HK-2 (cell line): Measurements from ENCODE around the gene MAGI1.

Experiments
- DNase-seq: peaks from one replicate; pipeline ENCODE4 v3.0.0-alpha.2; 2018; ENCODE audit not compliant: unreplicated experiment

Gene MAGI1

GRCh38 chr3:65432388-65433003 is 606.2 kb downstream of the MAGI1 start:
- no peak for DNase-seq

- no peak for DNase-seq
Observed at GRCh38 chr3:65425880-65426279, 612.8 kb downstream of the MAGI1 start.

DNA sequence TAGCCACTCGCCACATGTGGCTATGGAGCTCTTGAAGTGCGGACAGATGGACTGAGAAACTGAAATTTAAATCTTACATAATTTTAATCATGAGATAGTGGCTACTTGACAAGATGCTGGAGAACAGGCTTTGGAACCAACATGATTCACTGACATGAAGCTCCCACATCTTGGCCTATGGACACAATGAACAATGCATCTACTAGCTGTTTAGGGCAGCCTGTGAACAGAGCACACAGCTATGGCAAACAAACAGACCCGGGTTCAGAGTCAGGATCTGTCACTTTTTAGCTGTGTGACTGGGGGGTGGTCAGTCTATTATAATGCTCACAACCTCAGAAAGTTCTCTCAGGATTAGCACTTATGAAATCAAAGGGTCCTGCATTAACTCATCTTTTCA is 616.6 kb downstream of the MAGI1 start:
- DNase-seq, result no peak

- no peak for DNase-seq
Observed at GRCh38 chr3:65419233-65419632, 619.5 kb downstream of the MAGI1 start.

DNA sequence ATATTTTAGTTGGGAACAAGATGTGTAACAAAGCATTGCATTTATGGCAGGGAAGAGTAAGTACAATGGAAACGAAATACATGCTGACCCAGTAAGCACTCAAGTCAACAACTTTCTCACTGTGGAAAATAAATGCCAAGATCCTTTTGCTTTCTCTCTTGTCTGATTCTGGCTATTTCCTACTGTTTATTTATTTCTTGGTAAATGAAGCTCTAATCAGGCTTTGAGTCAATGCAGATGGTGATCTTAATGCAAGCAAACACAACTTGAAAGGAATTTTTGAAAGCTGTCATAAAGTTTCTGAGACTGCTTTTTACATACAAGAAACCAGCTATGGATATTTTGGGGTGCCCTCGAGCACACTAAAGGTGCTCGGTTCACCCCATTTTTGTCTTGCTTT is 624.8 kb downstream of the MAGI1 start:
- DNase-seq, result no peak

DNA sequence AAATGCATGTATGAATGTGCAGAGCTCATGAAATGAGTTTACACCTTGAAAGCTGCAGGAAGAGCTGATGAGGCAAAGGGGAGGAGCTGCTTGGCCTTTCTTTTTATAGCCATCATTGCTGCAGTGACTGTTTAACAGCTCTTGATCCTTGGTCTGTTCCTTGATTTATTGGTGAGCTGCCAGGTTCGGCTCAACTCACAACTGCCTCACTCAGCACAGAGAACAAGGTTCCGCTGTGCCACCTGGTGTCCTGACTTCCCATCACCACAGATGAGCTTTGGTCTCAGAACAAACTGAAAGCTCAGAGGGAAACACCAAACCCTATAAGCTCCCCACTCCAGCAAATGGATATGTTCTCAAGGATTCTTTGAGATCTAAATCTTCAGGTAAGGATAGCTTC is 626.1 kb downstream of the MAGI1 start:
- no peak for DNase-seq

GRCh38 chr3:65411367-65411766 is 627.4 kb downstream of the MAGI1 start:
- DNase-seq, result no peak

DNA sequence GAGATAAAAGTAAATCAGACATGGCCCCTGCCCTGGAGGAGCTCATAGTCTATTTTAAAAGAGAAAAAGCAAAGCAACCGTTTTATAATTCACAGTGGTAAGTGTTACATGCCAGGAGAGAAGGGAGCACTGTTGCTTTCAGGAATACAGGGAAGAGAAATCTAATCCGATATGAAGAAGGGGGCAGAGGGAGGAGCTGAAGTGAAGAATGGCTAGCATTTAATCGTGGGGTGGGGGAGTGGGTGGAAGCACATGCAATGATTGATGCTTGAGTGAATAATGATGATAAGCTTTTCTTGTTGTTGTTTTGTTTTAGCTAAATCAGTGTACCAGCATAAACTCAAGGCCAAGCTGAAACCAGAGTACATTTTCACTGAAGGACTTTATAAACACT is 629.5 kb downstream of the MAGI1 start:
- no peak for DNase-seq

DNA sequence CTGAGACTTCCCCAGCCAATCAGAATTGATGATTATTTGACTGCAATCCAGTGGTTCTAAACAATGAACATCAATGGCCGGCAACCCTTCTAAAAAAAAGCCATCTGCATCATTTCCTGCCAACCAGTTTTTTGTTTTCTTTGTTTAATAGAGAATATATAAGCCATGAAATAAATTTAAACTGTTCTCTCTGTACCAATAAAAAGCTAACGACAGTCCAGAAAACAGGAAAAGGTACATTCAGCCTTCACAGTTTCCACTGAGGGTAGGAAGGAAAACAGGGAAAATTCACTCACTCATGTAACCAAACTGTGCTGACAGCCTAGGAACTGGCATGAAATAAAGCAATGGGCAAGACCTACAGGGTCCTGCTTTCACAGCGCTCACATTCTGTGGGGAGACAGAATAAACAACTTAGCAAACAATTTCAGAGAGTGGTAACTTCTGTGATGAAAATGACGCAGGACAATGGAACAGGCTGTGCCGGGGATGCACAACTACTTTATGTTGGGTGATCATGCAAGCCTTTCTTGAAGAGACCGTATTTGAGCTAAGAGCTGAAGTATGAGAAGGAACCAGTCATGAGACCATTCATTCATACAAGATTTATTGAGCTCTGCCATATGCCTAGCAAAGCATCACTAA is 630.1 kb downstream of the MAGI1 start:
- DNase-seq, result no peak

DNA sequence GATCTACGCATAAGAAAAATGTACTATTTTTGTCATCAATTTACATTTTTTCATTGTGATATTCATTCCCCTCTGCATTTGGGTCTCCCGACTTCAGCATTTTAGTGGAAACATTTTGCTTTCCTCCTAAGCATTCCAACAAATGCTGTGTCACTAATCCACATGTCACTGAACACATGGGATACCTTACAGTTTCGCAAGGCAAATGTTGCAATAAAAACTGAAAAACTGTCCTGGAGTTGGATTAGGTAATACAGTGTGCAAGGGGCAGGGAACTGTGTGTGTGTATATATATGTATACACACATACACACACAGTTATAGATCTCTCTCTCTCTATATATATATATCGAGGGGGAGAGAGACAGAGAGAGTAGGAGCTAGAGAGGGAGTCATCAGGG is 632.2 kb downstream of the MAGI1 start:
- DNase-seq, result no peak

- DNase-seq, result peak; percentile 75
Observed at GRCh38 chr3:65402597-65402996, 636.1 kb downstream of the MAGI1 start.

DNA sequence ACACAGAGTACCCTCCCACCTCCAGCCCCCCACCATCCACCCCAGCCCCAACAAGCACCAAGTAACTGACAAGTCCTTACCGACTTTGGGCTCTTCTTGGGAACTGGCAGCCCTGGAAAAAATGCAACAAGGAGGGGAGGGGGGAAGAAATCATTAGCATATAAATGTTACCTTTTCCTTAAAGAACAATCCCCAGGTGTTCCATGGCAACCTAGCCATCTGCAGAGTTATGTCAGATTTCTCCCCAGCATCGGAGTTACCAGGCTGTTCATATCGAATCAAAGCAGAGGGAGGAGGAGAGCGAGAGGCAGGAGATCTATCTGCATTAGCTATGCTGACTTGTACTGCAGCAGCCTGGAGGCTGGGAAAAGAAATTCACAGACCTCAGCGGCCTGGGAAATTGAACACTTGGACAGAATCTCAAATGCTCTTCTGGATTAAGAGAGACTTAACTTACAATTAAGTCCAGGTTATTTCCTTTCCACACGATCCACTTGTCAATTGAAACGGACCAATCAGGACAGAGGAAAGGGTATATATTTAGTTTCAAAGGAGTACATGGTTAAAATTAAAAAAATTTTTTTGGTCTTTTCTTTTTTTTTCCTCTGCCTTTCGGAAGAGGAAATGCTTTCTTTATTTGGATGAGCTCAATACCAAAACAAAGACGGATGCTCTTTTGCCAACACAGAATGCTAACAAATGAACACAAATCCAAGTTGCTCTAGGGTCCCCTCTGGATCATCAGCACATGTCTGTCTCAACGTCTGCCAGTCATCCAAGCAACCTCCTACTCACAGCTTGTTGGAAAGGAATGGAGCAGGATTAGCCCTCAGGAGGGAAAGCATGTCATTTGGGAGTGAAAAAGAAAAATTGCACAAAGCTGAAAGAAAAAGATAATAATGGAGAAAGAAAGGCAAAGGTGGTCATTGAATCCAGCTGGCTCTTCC is 637.1 kb downstream of the MAGI1 start:
- DNase-seq, result no peak

- no peak for DNase-seq
Observed at GRCh38 chr3:65400899-65401298, 637.8 kb downstream of the MAGI1 start.

- DNase-seq, result no peak
Observed at GRCh38 chr3:65398953-65399352, 639.8 kb downstream of the MAGI1 start.

- no peak for DNase-seq
Observed at GRCh38 chr3:65396078-65396477, 642.6 kb downstream of the MAGI1 start.

DNA sequence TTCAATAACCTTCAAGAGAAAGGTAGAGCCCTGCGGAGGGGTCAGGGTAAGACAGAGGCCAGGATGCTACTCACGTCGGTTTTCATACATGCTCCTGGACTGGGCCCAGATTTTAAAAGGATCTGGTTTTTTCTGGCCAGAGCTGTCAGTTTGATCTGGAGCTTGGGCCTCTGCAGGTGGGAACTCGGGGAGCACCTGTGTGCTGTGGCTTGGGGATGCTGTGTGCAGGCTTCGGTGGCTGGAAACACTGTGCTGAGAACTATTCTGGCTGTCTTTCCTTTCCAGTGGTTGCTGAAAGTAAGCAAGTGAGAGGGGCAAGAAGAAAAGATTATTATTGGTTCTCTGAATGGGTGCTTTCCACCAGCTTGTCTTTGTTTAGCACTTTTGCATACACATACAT is 647.6 kb downstream of the MAGI1 start:
- DNase-seq, result no peak

DNA sequence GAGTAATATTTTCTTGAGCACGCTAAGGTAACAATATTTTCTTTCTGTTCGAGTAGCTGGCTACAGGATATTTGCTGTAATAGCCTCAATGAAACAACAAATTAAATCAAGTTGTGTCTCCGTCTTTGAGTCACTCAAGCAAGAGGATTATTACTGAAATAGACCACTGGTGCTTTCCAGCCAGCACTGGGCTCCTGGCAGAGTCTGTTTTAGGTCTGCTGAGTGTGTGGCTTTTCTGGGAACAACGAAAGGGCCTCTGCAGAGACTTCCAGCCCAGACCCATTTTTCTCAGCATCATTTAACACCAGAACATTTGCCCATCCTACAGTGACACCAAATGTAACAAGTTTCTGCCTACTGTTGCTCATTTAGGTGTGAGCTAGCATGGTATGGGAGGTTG is 652.9 kb downstream of the MAGI1 start:
- no peak for DNase-seq

- DNase-seq, result no peak
Observed at GRCh38 chr3:65381496-65382010, 657.2 kb downstream of the MAGI1 start.

DNA sequence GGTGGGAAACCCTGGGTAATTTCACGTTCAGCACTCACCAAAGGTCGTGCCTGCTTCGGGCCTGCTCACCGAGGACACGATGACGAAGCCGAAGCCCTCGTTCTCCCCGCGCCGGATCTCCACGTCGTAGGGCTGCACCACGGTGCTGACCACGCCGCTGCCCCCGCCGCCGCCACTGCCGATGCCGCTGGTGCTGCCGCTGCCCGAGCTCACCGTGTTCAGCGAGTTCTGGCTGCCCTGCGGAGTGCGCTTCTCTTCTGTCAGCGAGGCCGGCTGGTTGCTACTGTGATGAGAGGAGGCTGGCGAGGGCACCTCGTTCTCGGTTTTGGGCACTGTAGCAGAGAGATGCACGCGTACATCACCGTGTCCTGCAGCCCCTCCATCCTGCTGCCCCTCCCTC is 659.5 kb downstream of the MAGI1 start:
- no peak for DNase-seq

DNA sequence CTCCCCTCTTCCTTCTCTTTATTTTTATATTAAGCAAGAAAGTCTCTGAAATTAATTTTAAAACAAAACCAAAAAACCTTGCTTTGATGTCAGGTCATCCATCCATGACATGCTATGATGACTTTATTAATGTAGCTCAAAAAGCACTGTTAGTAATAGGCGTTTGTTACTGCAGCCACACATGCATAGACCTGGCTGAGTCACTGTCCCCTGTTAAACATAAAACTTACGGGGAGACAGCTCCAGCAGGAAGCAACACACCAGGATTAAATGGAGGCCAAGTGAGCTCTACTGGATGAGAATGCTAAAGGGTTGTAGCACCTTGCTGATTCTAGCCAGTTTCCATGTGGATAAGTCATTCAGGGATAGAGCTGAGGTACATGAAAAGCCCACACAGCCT is 661.1 kb downstream of the MAGI1 start:
- DNase-seq, result no peak

DNA sequence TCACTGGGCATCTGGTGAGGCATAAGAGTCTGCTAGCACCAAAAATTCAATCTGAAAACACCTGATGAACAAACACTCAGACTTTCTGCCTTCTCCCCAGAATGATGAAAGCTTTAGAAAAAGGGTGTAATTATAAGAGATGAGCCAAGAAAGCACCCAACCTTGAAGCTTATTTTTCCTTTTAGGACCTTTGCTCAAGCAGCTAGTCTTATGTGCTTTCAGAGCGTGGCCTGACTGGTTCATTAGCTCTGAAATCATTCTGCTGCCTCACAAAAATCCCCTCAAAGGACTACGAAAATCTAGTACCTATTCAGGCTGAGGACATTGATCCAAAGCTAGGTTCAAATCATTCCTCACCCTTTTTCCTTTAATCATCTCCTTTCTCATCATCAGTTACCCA is 662.3 kb downstream of the MAGI1 start:
- no peak for DNase-seq

DNA sequence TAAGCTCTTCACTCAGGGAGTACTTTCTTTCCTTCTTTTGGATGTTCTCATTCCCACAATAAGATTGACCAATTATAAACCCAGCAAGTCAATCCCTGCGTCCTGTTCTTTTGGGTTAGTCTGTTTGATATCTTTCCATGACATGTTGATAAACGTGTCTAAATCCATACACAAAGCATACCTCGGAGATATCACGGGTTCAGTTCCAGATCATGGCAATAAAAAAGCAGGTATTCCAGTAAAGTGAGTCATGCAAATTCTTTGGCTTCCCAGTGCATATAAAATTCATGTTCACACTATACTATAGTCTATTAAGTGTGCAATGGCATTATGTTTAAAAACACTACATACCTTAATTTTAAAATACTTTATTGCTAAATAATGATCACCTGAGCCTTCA is 667.7 kb downstream of the MAGI1 start:
- no peak for DNase-seq

DNA sequence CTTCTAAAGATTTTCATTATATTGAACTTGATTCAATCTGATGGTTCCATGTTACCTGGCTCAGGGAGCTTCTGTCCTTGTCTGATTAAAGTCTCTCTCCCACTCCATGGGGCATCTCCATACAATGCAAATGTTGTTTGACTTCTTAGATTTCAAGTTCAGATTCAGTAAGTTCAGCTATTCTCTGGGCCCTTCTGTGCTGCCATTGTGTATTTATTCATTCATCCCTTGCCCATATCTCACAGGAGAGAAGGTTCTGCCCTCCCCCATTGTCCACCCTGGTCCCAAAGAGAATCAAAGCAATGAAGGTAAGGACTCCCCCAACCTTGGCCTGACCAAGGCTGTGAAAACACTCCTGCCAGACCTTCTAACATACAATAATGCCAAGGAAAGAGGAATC is 669.9 kb downstream of the MAGI1 start:
- DNase-seq, result no peak
